Measurements from ENCODE around the gene DBNL.

- TF ChIP-seq POLR2A (IDR thresholded peaks at IDR 0.05), result no peak
- no peak for TF ChIP-seq CTCF (IDR thresholded peaks at IDR 0.05)
- TF ChIP-seq POLR2AphosphoS5 (IDR thresholded peaks at IDR 0.05), result no peak
These were observed 48.7 kb downstream of the DBNL start for GRCh38 chr7:44093102-44093641.
